ENCODE measurements around the gene AQP3. TPM values are rescaled to one million over a fixed set of nuclear protein-coding genes. Genes with fewer than 3 reads are reported as not detected.

Gene AQP3
- total RNA-seq, 1 donor from 2014 or later: 1.6 TPM

GRCh38 chr9:33480106-33480505, 32.7 kb upstream of the AQP3 start:
- ChIA-PET POLR2A (no interaction called here), CTCF (no interaction called here)
- intact Hi-C loops (cut with micrococcal nuclease): no loop called here
- peaks cover 4% of the 10 kb centered on the region for H3K36me3 Mint-ChIP-seq (ENCODE audit: low read depth)
- DNase-seq (no peak), ATAC-seq (ENCODE audit: low read depth) (no peak)
- H3K4me3 Mint-ChIP-seq: no peak overlapping the region
- no peak for TF ChIP-seq CTCF (IDR thresholded peaks at IDR 0.05)
- no peaks in the 10 kb centered on the region for H3K27me3 Mint-ChIP-seq
- H3K9me3 Mint-ChIP-seq: no peaks in the 10 kb centered on the region
- H3K27ac Mint-ChIP-seq: no peak overlapping the region
- no peaks in the 10 kb centered on the region for H3K4me1 Mint-ChIP-seq

- ChIA-PET POLR2A (interaction anchor here (0.7 kb wide), 1 partner anchor 15 kb away, joined by 3 read pairs; no protein-coding TSS in a partner anchor), CTCF (interaction anchor here (2.5 kb wide), 1 partner anchor 10 kb away, joined by 7 read pairs; no protein-coding TSS in a partner anchor)
- no peak for ATAC-seq (ENCODE audit: low read depth)
- H3K27me3 Mint-ChIP-seq: no peaks in the 10 kb centered on the region
- no peak for TF ChIP-seq CTCF (IDR thresholded peaks at IDR 0.05)
- no peak for DNase-seq
- H3K4me1 Mint-ChIP-seq: peaks cover 26% of the 10 kb centered on the region
- peaks cover 18% of the 10 kb centered on the region for H3K36me3 Mint-ChIP-seq (ENCODE audit: low read depth)
- H3K27ac Mint-ChIP-seq: no peak overlapping the region
- no peak overlapping the region for H3K4me3 Mint-ChIP-seq
- no peaks in the 10 kb centered on the region for H3K9me3 Mint-ChIP-seq
- intact Hi-C loops (cut with micrococcal nuclease): loop anchor here (10.0 kb wide), 4 partner anchors 452 to 1638 kb away; partner anchors contain the start of genes ATOSB, DNAJA1, RPP25L and SMIM27
Measured at GRCh38 chr9:33476503-33476902, 29.1 kb upstream of the AQP3 start.

- TF ChIP-seq CTCF (IDR thresholded peaks at IDR 0.05): no peak
- no peak for DNase-seq
- H3K27me3 Mint-ChIP-seq: no peaks in the 10 kb centered on the region
- peaks cover 28% of the 10 kb centered on the region for H3K4me1 Mint-ChIP-seq
- no peak for ATAC-seq (ENCODE audit: low read depth)
- POLR2A ChIA-PET: no interaction called here
- no peaks in the 10 kb centered on the region for H3K9me3 Mint-ChIP-seq
- H3K4me3 Mint-ChIP-seq: no peak overlapping the region
- peaks cover 28% of the 10 kb centered on the region for H3K36me3 Mint-ChIP-seq (ENCODE audit: low read depth)
- intact Hi-C loops (cut with micrococcal nuclease): loop anchor here (10.0 kb wide), 4 partner anchors 451 to 1639 kb away; partner anchors contain the start of genes ATOSB, DNAJA1, RPP25L and SMIM27
- CTCF ChIA-PET: interaction anchor here (1.0 to 2.5 kb wide), 2 partner anchors 9 to 1129 kb away, joined by 3 to 7 read pairs; no protein-coding TSS in a partner anchor
- H3K27ac Mint-ChIP-seq: no peak overlapping the region
Measured at GRCh38 chr9:33475357-33475756, 28.0 kb upstream of the AQP3 start.

GRCh38 chr9:33473643-33474352, 26.4 kb upstream of the AQP3 start, which contains the start of gene NOL6:
Gene NOL6 (minus strand): TSS chr9:33473924. CDS start chr9:33473842, 82 bp downstream.
- CTCF ChIA-PET: interaction anchor here (0.7 to 1.5 kb wide), 5 partner anchors 9 to 186 kb away, joined by 3 to 4 read pairs (median 3); no protein-coding TSS in a partner anchor
- H3K9me3 Mint-ChIP-seq: no peaks in the 10 kb centered on the region
- peak; percentile 99 for ATAC-seq (ENCODE audit: low read depth)
- peaks cover 44% of the 10 kb centered on the region for H3K36me3 Mint-ChIP-seq (ENCODE audit: low read depth)
- peaks cover 28% of the 10 kb centered on the region for H3K4me1 Mint-ChIP-seq
- TF ChIP-seq CTCF (IDR thresholded peaks at IDR 0.05): no peak
- peak within 1 kb of the TSS; percentile 99 for H3K4me3 Mint-ChIP-seq
- DNase-seq: peak; percentile 93
- H3K27me3 Mint-ChIP-seq: no peaks in the 10 kb centered on the region
- POLR2A ChIA-PET: interaction anchor here (0.6 to 2.0 kb wide), 8 partner anchors 9 to 947 kb away, joined by 3 to 16 read pairs (median 6); partner anchors contain the start of genes BAG1, DNAJA1 and NFX1
- intact Hi-C loops (cut with micrococcal nuclease): loop anchor here (1.0 to 10.0 kb wide), 7 partner anchors 15 to 1641 kb away; partner anchors contain the start of genes ATOSB, BAG1, DNAJA1 and NFX1
- H3K27ac Mint-ChIP-seq: peak within 1 kb of the TSS; percentile 94

Measured in activated B cell treated with CpG ODN at 0.5 μM for 24 hours (primary cell).